ENCODE results near the gene UBAP2. TPM values are rescaled to one million over a fixed set of nuclear protein-coding genes. Genes with fewer than 3 reads are reported as not detected.

UBAP2 gene
- total and polyA plus RNA-seq, 2 donors (not counting 3 experiments of a cell fraction or from before 2014, with no cell fraction given), result 43.2 to 55.8 TPM

DNA sequence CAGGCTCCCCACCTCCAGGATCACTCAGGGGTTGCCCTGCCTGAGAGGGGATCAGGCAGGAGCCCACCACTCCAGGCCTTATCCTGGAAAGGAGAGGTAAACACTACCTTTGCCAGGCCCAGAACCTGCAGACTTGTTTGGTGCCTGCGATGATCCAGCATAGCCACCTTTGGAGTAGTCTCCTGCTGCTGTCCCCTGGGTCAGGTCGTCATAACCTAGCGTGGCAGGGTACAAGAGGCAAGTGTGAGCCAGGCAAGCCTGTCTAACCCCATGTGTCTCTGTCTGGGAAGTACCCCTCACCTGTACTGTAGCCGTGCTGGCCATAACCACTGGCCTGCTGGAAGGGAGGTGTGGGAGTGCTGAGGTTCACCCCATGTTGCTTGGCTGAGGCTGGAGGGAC is 125.6 kb downstream of the UBAP2 start:
- Histone ChIP-seq H3K27ac (ENCODE audit: insufficient read depth, low read depth, low read length) (no peak overlapping the region), H3K27me3 (ENCODE audit: control insufficient read depth in 2 of 2, insufficient read depth in 2 of 2, low read length in 2 of 2) (no peaks in the 10 kb centered on the region), H2AFZ (ENCODE audit: low read depth, low read length) (no peak overlapping the region), H3K9ac (replicated peaks; ENCODE audit: extremely low read depth, insufficient read depth, low read length) (no peak overlapping the region), H3K9me1 (replicated peaks; ENCODE audit: control insufficient read depth, extremely low read depth, insufficient read depth, low read length) (no peaks in the 10 kb centered on the region), H3K9me3 (replicated peaks; ENCODE audit: control insufficient read depth, insufficient read depth, low read length) (no peaks in the 10 kb centered on the region), H3K4me3 (replicated peaks in 1 of 3; ENCODE audit: insufficient read depth in 1 of 3, low read depth in 1 of 3, low read length in 3 of 3) (no peak overlapping the region), H3K79me2 (ENCODE audit: control insufficient read depth, insufficient read depth, low read length) (no peaks in the 10 kb centered on the region), H3K4me2 (ENCODE audit: insufficient read depth, low read length) (no peak overlapping the region), H3K36me3 (ENCODE audit: control insufficient read depth in 2 of 2, extremely low read depth in 1 of 2, insufficient read depth in 2 of 2, low read length in 2 of 2) (peaks cover 24 to 67% of the 10 kb centered on the region in 2 experiments), H3K4me1 (ENCODE audit: control insufficient read depth, extremely low read depth, insufficient read depth, low read length) (no peaks in the 10 kb centered on the region), H4K20me1 (replicated peaks; ENCODE audit: control insufficient read depth, extremely low read depth, insufficient read depth, low read length) (no peaks in the 10 kb centered on the region)
- CTCF ChIA-PET, result interaction anchor here (2.4 to 4.3 kb wide), 2 partner anchors 110 to 150 kb away, joined by 30 to 74 read pairs; no protein-coding TSS in a partner anchor
- POLR2A ChIA-PET, result no interaction called here
- dilution Hi-C loops (cut with MboI; ENCODE audit: extremely low pct_ligation_motif_present, low sequenced_read_pairs), result no loop called here
- no TSS peak for BruUV-seq (replicated peaks)
- intact Hi-C loops (cut with micrococcal nuclease), result loop anchor here (5.0 kb wide), 2 partner anchors 111 to 186 kb away; no protein-coding TSS in a partner anchor
- TF ChIP-seq EZH2 (IDR thresholded peaks at IDR 0.05; ENCODE audit: borderline replicate concordance, low read depth, low read length, severe bottlenecking) (no peak), POLR2AphosphoS5 (IDR thresholded peaks at IDR 0.05; ENCODE audit: insufficient read depth, low read depth, low read length) (peak; percentile 13)
- DNase-seq (ENCODE audit: low read depth, low spot score), result no peak
- FAIRE-seq, result no peak

- Histone ChIP-seq H3K9me3 (replicated peaks; ENCODE audit: control insufficient read depth, insufficient read depth, low read length) (no peaks in the 10 kb centered on the region), H3K4me3 (replicated peaks in 1 of 3; ENCODE audit: insufficient read depth in 1 of 3, low read depth in 1 of 3, low read length in 3 of 3) (no peak overlapping the region), H3K9ac (replicated peaks; ENCODE audit: extremely low read depth, insufficient read depth, low read length) (no peak overlapping the region), H4K20me1 (replicated peaks; ENCODE audit: control insufficient read depth, extremely low read depth, insufficient read depth, low read length) (no peaks in the 10 kb centered on the region), H3K9me1 (replicated peaks; ENCODE audit: control insufficient read depth, extremely low read depth, insufficient read depth, low read length) (no peaks in the 10 kb centered on the region), H3K36me3 (ENCODE audit: control insufficient read depth in 2 of 2, extremely low read depth in 1 of 2, insufficient read depth in 2 of 2, low read length in 2 of 2) (peaks cover 27 to 63% of the 10 kb centered on the region in 2 experiments), H3K27me3 (ENCODE audit: control insufficient read depth in 2 of 2, insufficient read depth in 2 of 2, low read length in 2 of 2) (no peaks in the 10 kb centered on the region), H3K79me2 (ENCODE audit: control insufficient read depth, insufficient read depth, low read length) (no peaks in the 10 kb centered on the region), H3K27ac (ENCODE audit: insufficient read depth, low read depth, low read length) (no peak overlapping the region), H3K4me2 (ENCODE audit: insufficient read depth, low read length) (no peak overlapping the region), H2AFZ (ENCODE audit: low read depth, low read length) (no peak overlapping the region), H3K4me1 (ENCODE audit: control insufficient read depth, extremely low read depth, insufficient read depth, low read length) (no peaks in the 10 kb centered on the region)
- intact Hi-C loops (cut with micrococcal nuclease) (loop anchor here (5.0 kb wide), 2 partner anchors 110 to 185 kb away; no protein-coding TSS in a partner anchor), dilution Hi-C loops (cut with MboI; ENCODE audit: extremely low pct_ligation_motif_present, low sequenced_read_pairs) (no loop called here)
- TSS peak; percentile 45 for BruUV-seq (replicated peaks)
- DNase-seq (ENCODE audit: low read depth, low spot score), result peak; percentile 28
- no peak for FAIRE-seq
- TF ChIP-seq CTCF (IDR thresholded peaks at IDR 0.05; ENCODE audit: extremely low read depth in 1 of 2, insufficient read depth in 1 of 2, low read depth in 1 of 2, low read length in 2 of 2), result peak; percentile 80 to 84
- TF ChIP-seq EZH2 (IDR thresholded peaks at IDR 0.05; ENCODE audit: borderline replicate concordance, low read depth, low read length, severe bottlenecking), result no peak
- TF ChIP-seq POLR2AphosphoS5 (IDR thresholded peaks at IDR 0.05; ENCODE audit: insufficient read depth, low read depth, low read length), result peak; percentile 8
- POLR2A ChIA-PET, result no interaction called here
- CTCF ChIA-PET, result no interaction called here
These were observed 126.5 kb downstream of the UBAP2 start for GRCh38 chr9:33921967-33922895.

All from endothelial cell of umbilical vein (primary cell).